GM21423 (cell line): ENCODE measurements around the gene NT5DC4.

Source experiments
- ATAC-seq: cut with Tn5 transposase; IDR thresholded peaks from one replicate; pipeline ENCODE4 v1.9.1; 2021; ENCODE audit warnings: mild to moderate bottlenecking, moderate library complexity; ENCODE audit not compliant: unreplicated experiment

The NT5DC4 gene

DNA sequence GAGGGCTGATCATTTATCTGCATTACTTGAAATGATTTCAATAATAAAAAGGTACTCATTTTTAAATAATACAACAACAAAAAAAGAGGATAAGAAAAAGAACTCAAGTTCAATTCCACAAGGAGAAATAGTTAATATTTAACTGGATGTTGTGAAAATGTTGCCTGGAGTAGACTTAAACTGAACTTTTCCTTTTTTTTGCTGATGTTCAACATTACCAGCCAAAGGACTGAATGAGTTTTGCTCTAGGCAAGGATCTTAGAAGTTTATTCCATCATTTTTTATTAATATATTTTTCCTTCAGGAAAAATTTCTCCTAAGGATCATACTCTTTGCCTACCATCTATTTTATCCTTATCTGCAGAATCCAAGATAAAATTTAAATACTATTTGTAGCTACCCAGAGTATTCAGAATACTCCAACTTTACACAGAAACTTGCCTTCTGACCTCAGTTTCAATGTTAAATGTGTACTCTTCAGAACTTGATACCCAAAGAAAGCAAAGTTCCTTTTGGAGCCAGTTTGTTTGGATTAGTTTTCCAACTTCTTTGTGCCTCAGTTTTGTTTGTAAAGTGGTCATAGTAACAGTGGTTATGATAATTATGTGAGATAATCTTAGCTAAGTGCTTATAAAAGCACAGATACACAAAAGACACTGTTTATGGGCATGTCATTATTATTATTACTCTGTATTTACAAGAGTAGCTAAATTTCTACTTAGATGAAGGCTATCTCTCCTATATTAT, 30.8 kb downstream of the NT5DC4 start:
- no peak for ATAC-seq

- ATAC-seq, result no peak
These were observed 31.8 kb downstream of the NT5DC4 start for GRCh38 chr2:112752667-112753066.

GRCh38 chr2:112754564-112754963, 33.7 kb downstream of the NT5DC4 start:
- ATAC-seq, result no peak

DNA sequence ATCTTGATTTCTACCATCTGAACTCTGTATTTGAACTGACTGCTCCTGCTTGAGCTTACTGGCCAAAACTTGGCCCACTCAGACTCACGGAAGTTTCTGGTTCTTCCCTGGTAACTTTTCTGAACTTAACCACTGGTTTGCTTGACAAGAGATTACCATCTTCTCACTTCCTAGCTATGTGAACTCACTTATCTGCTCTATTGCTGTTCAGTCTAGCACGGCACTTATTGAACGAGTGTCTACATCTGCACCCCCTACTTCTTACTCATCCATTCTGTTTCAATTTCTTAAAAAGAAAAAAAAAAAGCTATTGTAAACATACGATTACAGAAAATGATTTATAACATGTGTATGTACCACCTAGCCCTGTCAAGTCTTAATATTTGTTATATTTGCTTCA, 34.6 kb downstream of the NT5DC4 start:
- ATAC-seq, result no peak

GRCh38 chr2:112756207-112756606, 35.4 kb downstream of the NT5DC4 start:
- ATAC-seq, result no peak

DNA sequence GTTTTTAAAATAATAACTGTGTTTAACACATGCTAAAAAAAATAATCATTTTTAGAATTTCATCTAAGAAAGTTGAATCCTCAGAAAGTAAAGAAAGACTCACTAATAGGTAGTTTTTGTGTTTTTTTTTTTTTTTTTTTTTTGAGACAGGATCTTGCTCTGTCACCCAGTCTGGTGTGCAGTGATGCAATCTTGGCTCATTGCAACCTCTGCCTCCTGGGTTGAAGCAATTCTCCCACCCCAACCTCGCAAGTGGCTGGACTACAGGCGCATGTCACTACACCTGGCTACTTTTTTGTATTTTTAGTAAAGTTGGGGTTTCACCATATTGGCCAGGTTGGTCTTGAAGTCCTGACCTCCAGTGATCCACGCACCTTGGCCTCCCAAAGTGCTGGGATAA, 36.4 kb downstream of the NT5DC4 start:
- ATAC-seq, result no peak

DNA sequence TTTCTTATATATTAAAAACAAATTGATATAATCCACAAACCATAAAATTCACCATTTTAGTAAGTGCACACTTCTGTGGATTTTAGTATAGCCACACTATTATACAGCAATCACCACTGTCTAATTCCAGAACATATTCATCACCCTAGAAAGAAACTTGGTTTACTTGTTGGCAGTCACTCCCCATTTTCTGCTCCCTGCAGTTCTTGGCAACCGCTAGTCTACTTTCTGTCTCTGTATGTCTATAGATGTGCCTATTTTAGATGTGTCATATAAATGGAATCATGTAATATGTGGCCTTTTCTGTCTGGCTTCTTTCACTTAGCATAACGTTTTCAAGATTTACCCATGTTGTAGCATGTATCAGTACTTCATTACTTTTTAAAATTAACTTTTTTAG, 37.9 kb downstream of the NT5DC4 start:
- ATAC-seq, result no peak

GRCh38 chr2:112760149-112760548, 39.3 kb downstream of the NT5DC4 start:
- ATAC-seq, result no peak

- ATAC-seq, result no peak
These were observed 41.5 kb downstream of the NT5DC4 start for GRCh38 chr2:112762276-112762675.

GRCh38 chr2:112764071-112765044, 43.5 kb downstream of the NT5DC4 start, which contains the start of gene CKAP2L:
Gene CKAP2L (minus strand): TSS chr2:112764609. CDS start chr2:112764598, 11 bp downstream.
- ATAC-seq, result peak; percentile 97

DNA sequence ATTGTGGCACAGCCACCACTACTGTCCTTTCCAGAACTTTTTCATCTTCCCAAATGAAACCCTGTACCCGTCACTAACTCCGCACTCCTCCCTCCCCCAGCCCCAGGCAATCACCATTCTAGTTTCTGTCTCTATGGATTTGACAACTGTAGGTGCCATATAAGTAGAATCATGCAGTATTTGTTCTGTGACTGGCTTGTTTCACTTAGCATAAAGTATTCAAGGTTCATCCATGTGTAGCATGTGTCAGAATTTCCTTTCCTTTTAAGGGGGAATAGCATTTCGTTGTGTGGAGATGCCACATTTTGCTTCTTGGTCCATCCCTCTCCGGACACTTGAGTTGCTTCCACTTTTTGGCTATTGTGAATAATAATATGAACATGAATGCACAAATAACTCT, 44.4 kb downstream of the NT5DC4 start:
- ATAC-seq, result no peak

- no peak for ATAC-seq
These were observed 47.0 kb downstream of the NT5DC4 start for GRCh38 chr2:112767693-112768330.

DNA sequence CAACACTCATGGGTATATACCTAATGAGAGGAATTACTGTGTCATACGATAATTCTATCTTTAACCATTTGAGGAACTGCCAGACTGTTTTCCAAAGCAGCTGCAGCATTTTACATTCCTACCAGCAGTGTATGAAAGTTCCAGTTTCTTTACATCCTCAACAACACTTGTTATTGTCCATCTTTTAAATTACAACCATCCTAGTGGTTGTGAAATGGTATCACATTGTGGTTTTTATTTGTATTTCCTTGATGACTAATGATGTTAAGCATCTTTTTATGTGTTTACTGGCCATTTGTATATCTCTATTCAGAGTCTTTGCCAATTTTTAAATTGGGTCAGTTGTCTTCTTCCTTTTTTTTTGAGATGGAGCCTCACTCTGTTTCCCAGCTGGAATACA, 47.6 kb downstream of the NT5DC4 start:
- no peak for ATAC-seq

GRCh38 chr2:112772322-112772721, 51.5 kb downstream of the NT5DC4 start:
- no peak for ATAC-seq

DNA sequence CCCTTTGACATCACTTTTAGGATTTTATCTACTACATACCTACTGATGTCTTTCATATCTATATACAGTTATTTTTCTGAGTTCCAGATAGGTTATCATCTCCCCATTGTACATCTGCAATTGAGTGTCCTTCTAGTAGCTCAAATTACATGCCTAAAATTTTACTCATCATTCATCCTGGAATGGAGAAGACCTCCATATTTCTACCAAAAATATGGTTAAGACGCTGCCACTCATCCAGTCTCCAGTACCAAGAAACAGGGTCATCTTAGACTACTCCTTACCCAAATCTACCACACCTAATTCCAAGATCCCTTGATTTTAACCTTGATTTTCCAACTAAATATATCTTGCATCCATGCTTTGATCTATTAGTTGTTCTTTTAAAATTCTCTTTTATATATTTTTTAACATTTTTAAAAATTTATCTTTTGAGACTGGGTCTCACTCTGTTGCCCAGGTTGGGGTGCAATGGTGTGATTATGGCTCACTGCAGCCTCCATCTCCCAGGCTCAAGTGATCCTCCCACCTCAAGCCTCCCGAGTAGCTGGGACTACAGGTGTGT, 52.2 kb downstream of the NT5DC4 start:
- ATAC-seq, result no peak

- no peak for ATAC-seq
These were observed 52.7 kb downstream of the NT5DC4 start for GRCh38 chr2:112773556-112773955.

GRCh38 chr2:112774536-112775285, 53.9 kb downstream of the NT5DC4 start:
- ATAC-seq, result no peak

DNA sequence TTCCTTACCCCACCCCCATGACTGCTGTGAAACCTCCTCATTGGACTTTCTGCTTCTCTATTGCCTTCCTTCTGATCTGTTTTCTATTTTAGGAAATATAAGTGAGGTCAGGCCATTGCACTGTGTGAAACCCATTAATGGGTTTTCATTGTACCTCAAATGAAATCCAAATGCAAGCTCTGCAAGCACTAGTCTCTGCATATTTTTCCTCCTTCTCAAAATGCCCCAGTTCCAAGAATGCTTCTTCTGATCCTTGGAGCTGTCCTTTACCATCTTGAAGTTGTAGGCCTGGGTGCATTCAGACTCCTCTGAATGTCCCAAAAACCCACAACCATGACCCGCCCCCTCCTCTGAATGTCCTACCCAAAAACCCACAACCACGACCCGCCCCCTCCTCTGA, 55.3 kb downstream of the NT5DC4 start:
- no peak for ATAC-seq

DNA sequence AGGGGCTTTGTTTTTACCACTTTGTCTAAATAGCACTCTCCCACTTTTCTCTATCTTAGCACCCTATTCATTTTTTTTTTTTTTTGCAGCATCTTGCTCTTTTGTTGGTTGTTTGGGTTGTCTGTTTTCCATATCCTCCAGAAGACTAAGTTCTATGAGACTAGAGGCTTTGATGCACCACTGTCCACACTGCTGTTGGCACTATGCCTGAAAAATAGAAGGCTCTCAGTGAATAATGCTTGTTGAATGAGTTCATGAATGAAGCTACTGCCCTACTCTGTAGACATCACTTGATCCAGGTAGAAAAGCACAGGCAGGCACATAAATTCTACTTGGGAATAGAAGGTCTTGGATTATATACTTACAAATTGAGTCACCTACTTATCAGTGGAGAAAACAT, 56.2 kb downstream of the NT5DC4 start:
- no peak for ATAC-seq

- no peak for ATAC-seq
These were observed 58.8 kb downstream of the NT5DC4 start for GRCh38 chr2:112779598-112779997.
